K562 (cell line): ENCODE measurements around the gene RGL2. TPM values are rescaled to one million over a fixed set of nuclear protein-coding genes. Genes with fewer than 3 reads are reported as not detected.
A peak's percentile ranks its signal among the peaks of the same experiment; 100 is the strongest.

Experiments
- ATAC-seq: fragments of 200-7000 bp; cut with Tn5 transposase; 3 replicates; pipeline ENCODE4 v1.9.1; 2020; ENCODE audit warnings: moderate library complexity
- BruUV-seq: library from RNA; stranded (reverse); fragments of 400-500 nt; replicated peaks from 2 replicates; lab custom pipeline; 2021; lab: Mats Ljungman, UMichigan
- CTCF ChIA-PET: fragments of 300-600 bp; formaldehyde crosslinking; extraction: SDS; loops from one replicate; lab custom pipeline; 2021; ENCODE audit warnings: low intra/inter-chr PET ratio; lab: Yijun Ruan, JAX
- POLR2A ChIA-PET: fragments of 300-600, 350-650 bp; sonication (Branson Sonifier 250); formaldehyde crosslinking; extraction: SDS; loops from one replicate; lab custom pipeline; 2021; ENCODE audit warnings: antibody characterized with exemption, inconsistent platforms; lab: Yijun Ruan, JAX
- DNase-seq, 4 experiments: peaks; one replicate each; pipeline versions ENCODE4 v3.0.0 to v3.0.0-alpha.2; 2011 to 2018; ENCODE audit warnings: low spot score in 3 of 4, mixed read lengths in 3 of 4; ENCODE audit errors: extremely low read depth in 1 of 4
- FAIRE-seq: peaks from 2 replicates; lab custom pipeline; 2011; peaks lifted over from hg19 to GRCh38; lab: Jason Lieb, UNC
- H2AFZ ChIP-seq: 2 replicates; pipeline ENCODE4 v1.6.0; 2011; ENCODE audit warnings: low read depth, low read length, control low read depth, inconsistent platforms
- H3K27ac ChIP-seq: fragments of 200-600 bp; 3 replicates; pipeline ENCODE4 v1.8.0; 2011; ENCODE audit warnings: low read depth, mild to moderate bottlenecking, control low read depth, inconsistent platforms, low read length, moderate library complexity, mixed read lengths; ENCODE audit errors: extremely low read depth
- H3K27me3 ChIP-seq, 2 experiments: fragments of 300-600 bp in 1 of 2; 2 replicates in 1 of 2; 3 replicates in 1 of 2; pipeline versions ENCODE4 v1.6.0 to v1.8.0; 2011; ENCODE audit warnings: inconsistent platforms in 2 of 2, low read length in 2 of 2, mild to moderate bottlenecking in 1 of 2, mixed read lengths in 1 of 2, moderate library complexity in 1 of 2; ENCODE audit not compliant: control insufficient read depth in 2 of 2, insufficient read depth in 2 of 2
- H3K36me3 ChIP-seq: fragments of 300-600 bp; 3 replicates; pipeline ENCODE4 v1.8.0; 2011; ENCODE audit warnings: mild to moderate bottlenecking, low read length, inconsistent platforms; ENCODE audit not compliant: control insufficient read depth, insufficient read depth
- H3K4me1 ChIP-seq, 2 experiments: fragments of 200-600 bp in 1 of 2; replicated peaks in 1 of 2; 2 replicates in 1 of 2; 3 replicates in 1 of 2; pipeline versions ENCODE4 v1.5.1 to v1.8.0; 2011; ENCODE audit warnings: inconsistent platforms in 2 of 2, low read length in 2 of 2, mild to moderate bottlenecking in 1 of 2, mixed read lengths in 1 of 2, moderate library complexity in 1 of 2; ENCODE audit not compliant: control insufficient read depth in 2 of 2, insufficient read depth in 2 of 2
- H3K4me2 ChIP-seq: 2 replicates; pipeline ENCODE4 v1.6.1; 2011; ENCODE audit warnings: low read length, control low read depth, inconsistent platforms, mixed read lengths; ENCODE audit not compliant: insufficient read depth
- H3K4me3 ChIP-seq: fragments of 200-600 bp; sonication (generic), shearing (Covaris generic); 2 replicates; pipeline ENCODE4 v1.5.1; 2016; ENCODE audit warnings: control low read depth, inconsistent platforms
- H3K79me2 ChIP-seq: fragments of 200-600 bp; 3 replicates; pipeline ENCODE4 v1.8.0; 2011; ENCODE audit warnings: low read length, inconsistent platforms; ENCODE audit not compliant: control insufficient read depth, insufficient read depth
- H3K9ac ChIP-seq, 2 experiments: 2 replicates each; pipeline versions ENCODE4 v1.6.0 to v1.6.1; 2011; ENCODE audit warnings: low read depth in 2 of 2, low read length in 2 of 2, control low read depth in 1 of 2, inconsistent platforms in 1 of 2, mild to moderate bottlenecking in 1 of 2, mixed read lengths in 1 of 2; ENCODE audit not compliant: insufficient read depth in 1 of 2
- H3K9me1 ChIP-seq: one replicate; pipeline ENCODE4 v1.6.0; 2011; ENCODE audit warnings: inconsistent platforms, mild to moderate bottlenecking, low read length, moderate library complexity; ENCODE audit not compliant: control insufficient read depth, insufficient read depth
- H3K9me3 ChIP-seq: replicated peaks from 2 replicates; pipeline ENCODE4 v1.5.1; 2011; ENCODE audit warnings: low read depth, low read length, inconsistent platforms; ENCODE audit not compliant: control insufficient read depth, insufficient read depth
- H4K20me1 ChIP-seq: replicated peaks from 2 replicates; pipeline ENCODE4 v1.6.1; 2011; ENCODE audit warnings: low read length, inconsistent platforms, mixed read lengths; ENCODE audit not compliant: control insufficient read depth, insufficient read depth
- BCLAF1 ChIP-seq, 2 experiments: fragments of 450-650 bp in 1 of 2; IDR thresholded peaks; 2 replicates each; pipeline ENCODE4 v1.6.1; 2011 to 2017; ENCODE audit warnings: low read depth in 2 of 2, antibody characterized with exemption in 1 of 2, borderline replicate concordance in 1 of 2, low read length in 1 of 2, mild to moderate bottlenecking in 1 of 2, mixed read lengths in 1 of 2; ENCODE audit not compliant: control insufficient read depth in 1 of 2
- BHLHE40 ChIP-seq: IDR thresholded peaks from 2 replicates; pipeline ENCODE4 v1.6.1; 2011; ENCODE audit warnings: low read length, improper control_type of control experiment
- CHD1 ChIP-seq: fragments of 200-600 bp; sonication (generic); IDR thresholded peaks from one replicate; pipeline ENCODE4 v1.6.1; 2012; ENCODE audit warnings: mild to moderate bottlenecking, moderate library complexity, low read length, inconsistent platforms
- HDGF ChIP-seq: fragments of 450-650 bp; IDR thresholded peaks from 2 replicates; pipeline ENCODE4 v1.6.1; 2016
- MLX ChIP-seq, 2 experiments: fragments of 450-650 bp in 1 of 2; sonication (generic) in 1 of 2; formaldehyde crosslinking; conservative IDR thresholded peaks; 2 replicates each; pipeline versions ENCODE4 v1.4.0 to v1.8.1; 2020 to 2022; ENCODE audit warnings: mild to moderate bottlenecking in 1 of 2, missing genetic modification reagents in 1 of 2
- SUPT5H ChIP-seq: fragments of 450-650 bp; IDR thresholded peaks from 2 replicates; pipeline ENCODE4 v1.6.1; 2016
- ZBTB8A ChIP-seq: fragments of 450-650 bp; IDR thresholded peaks from 2 replicates; pipeline ENCODE4 v1.6.1; 2018; ENCODE audit warnings: mild to moderate bottlenecking, moderate library complexity; ENCODE audit not compliant: partially characterized antibody
- ZNF512 ChIP-seq: IDR thresholded peaks from 2 replicates; pipeline ENCODE4 v1.6.1; 2016; ENCODE audit warnings: missing genetic modification characterization, missing compliant biosample characterization
- WGBS: fragments of 100-300 bp; shearing (Covaris generic); methylation state at CpG from one replicate; pipeline ENCODE4 v1.1.6; 2016; ENCODE audit warnings: low coverage, mixed read lengths; ENCODE audit not compliant: insufficient coverage; ENCODE audit errors: missing lambda C conversion rate; 5-methylcytosine and 5-hydroxymethylcytosine counted together
- in situ Hi-C: fragments of 300-500 bp; cut with MboI; formaldehyde crosslinking; loops from 4 replicates; pipeline ENCODE4 v1.15.0; 2018; ENCODE audit warnings: inconsistent platforms, mixed read lengths
- intact Hi-C: fragments of 100-400 bp; cut with micrococcal nuclease; formaldehyde crosslinking; loops from 2 replicates; pipeline ENCODE4 v1.14.2; 2022
- polyA plus RNA-seq, 8 experiments: library from polyadenylated mRNA; depleted of rRNA in 4 of 8; stranded (reverse) in 5 of 8; unstranded in 3 of 8; fragments of >200 nt; fragmentation: Nextera tagmentation in 2 of 8; fragmentation: Illumina TruSeq in 1 of 8; extraction: Ambion mirVana in 2 of 8; extraction: Trizol in 1 of 8; gene quantifications; 2 replicates each; pipeline versions ENCODE4 v1.2.1 to v1.2.3, GENCODE V29; 2011 to 2014; ENCODE audit warnings: inconsistent platforms in 1 of 8, missing spikeins in 1 of 8
- total RNA-seq, 7 experiments: library from RNA; depleted of rRNA in 6 of 7; stranded (reverse); fragments of >200 nt in 6 of 7; fragmentation: Illumina TruSeq in 2 of 7; extraction: Trizol in 2 of 7; gene quantifications; 2 replicates each; pipeline versions ENCODE4 v1.2.1 to v1.2.3, GENCODE V29; 2011 to 2021; ENCODE audit warnings: low replicate concordance in 1 of 7

The RGL2 gene
- total and polyA plus RNA-seq, 9 of the 15 experiments (the other 6 are each of a cell fraction or from before 2014, with no cell fraction given) = 1.8 to 57.1 (median 19.5) TPM

- TF ChIP-seq MLX (CRISPR knock-in tag; conservative IDR thresholded peaks at IDR 0.05) = no peak
- TF ChIP-seq ZBTB8A = no peak
- no peak for TF ChIP-seq BHLHE40
Observed at GRCh38 chr6:33320315-33321181, 21.8 kb upstream of the RGL2 start (continued).

GRCh38 chr6:33319939-33320314 is 21.2 kb upstream of the RGL2 start:
- peaks cover 43% of the 10 kb centered on the region for H3K36me3 ChIP-seq
- peaks cover 3% of the 10 kb centered on the region for H3K9me1 ChIP-seq
- no peak for DNase-seq
- H4K20me1 ChIP-seq = 0 out of 2 replicates have a peak, but pooled peaks cover 3% of the 10 kb centered on the region
- intact Hi-C loops = no loop called here
- H3K9ac ChIP-seq = peak overlapping the region; percentile 30 to 55; a peak in 2 of 4 replicates
- no peaks in the 10 kb centered on the region for H3K27me3 ChIP-seq
- peak overlapping the region; percentile 88 for H3K4me2 ChIP-seq
- in situ Hi-C loops = no loop called here
- no peak for FAIRE-seq
- no peak overlapping the region for H2AFZ ChIP-seq
- H3K9me3 ChIP-seq = no peaks in the 10 kb centered on the region
- BruUV-seq = no TSS peak
- peaks cover 56 to 68% of the 10 kb centered on the region in 2 experiments for H3K4me1 ChIP-seq
- ATAC-seq = no peak
- peak overlapping the region; percentile 89 for H3K27ac ChIP-seq
- peaks cover 52% of the 10 kb centered on the region for H3K79me2 ChIP-seq
- H3K4me3 ChIP-seq = peak overlapping the region; percentile 3; the same call in 1 of the 2 replicates
- CTCF ChIA-PET = no interaction called here
- 76% methylated on average over 3 of the region's 3 CpGs for WGBS
- no peak for TF ChIP-seq CHD1
- 0 out of 2 replicates have a peak, but pooled peaks have one; percentile 0 for TF ChIP-seq ZNF512 (tag)
- peak in 1 of 2 experiments; percentile 35; a peak in 1 of 4 replicates for TF ChIP-seq BCLAF1 (IDR thresholded peaks at IDR 0.05; ENCODE audit: borderline replicate concordance in 1 of 2, control insufficient read depth in 1 of 2, low read depth in 2 of 2, low read length in 1 of 2)
- TF ChIP-seq HDGF = peak; percentile 63; the same call in 1 of the 2 replicates
- 0 out of 2 replicates have a peak, but pooled peaks have one; percentile 18 for TF ChIP-seq SUPT5H
- TF ChIP-seq, all 486 proteins: peak for 4
- POLR2A ChIA-PET = interaction anchor here (0.7 kb wide), 1 partner anchor 8 kb away, joined by 3 read pairs; no protein-coding TSS in a partner anchor
